OCI-LY1 (cell line): ENCODE measurements around the gene SLC35F3.

Experiments
- H2AFZ ChIP-seq: fragments of 200-600 bp; sonication (generic), shearing (Covaris generic); 2 replicates; pipeline ENCODE4 v1.6.0; 2014; ENCODE audit warnings: antibody characterized with exemption, mild to moderate bottlenecking, low read length
- H3F3A ChIP-seq: fragments of 200-600 bp; sonication (generic), shearing (Covaris generic); 2 replicates; pipeline ENCODE4 v1.6.0; 2014; ENCODE audit warnings: mild to moderate bottlenecking, antibody characterized with exemption, low read length, moderate library complexity; ENCODE audit not compliant: insufficient read depth
- H3K27ac ChIP-seq: fragments of 200-600 bp; sonication (generic); 2 replicates; pipeline ENCODE4 v1.5.1; 2014; ENCODE audit warnings: low read length, mixed run types, mild to moderate bottlenecking, low read depth; ENCODE audit not compliant: poor library complexity, severe bottlenecking
- H3K27me3 ChIP-seq: fragments of 200-600 bp; sonication (generic); 2 replicates; pipeline ENCODE4 v1.6.0; 2014; ENCODE audit warnings: antibody characterized with exemption, mild to moderate bottlenecking, low read length, moderate library complexity; ENCODE audit not compliant: insufficient read depth
- H3K36me3 ChIP-seq: fragments of 200-600 bp; sonication (generic); 2 replicates; pipeline ENCODE4 v1.6.1; 2014; ENCODE audit warnings: mild to moderate bottlenecking, antibody characterized with exemption, low read length, moderate library complexity, mixed read lengths; ENCODE audit not compliant: insufficient read depth
- H3K4me1 ChIP-seq: fragments of 200-600 bp; sonication (generic); 2 replicates; pipeline ENCODE4 v1.5.1; 2014; ENCODE audit warnings: mild to moderate bottlenecking, low read length, moderate library complexity; ENCODE audit not compliant: insufficient read depth, severe bottlenecking
- H3K4me2 ChIP-seq: fragments of 200-600 bp; sonication (generic), shearing (Covaris generic); 2 replicates; pipeline ENCODE4 v1.6.1; 2014; ENCODE audit warnings: low read length
- H3K4me3 ChIP-seq: fragments of 200-600 bp; sonication (generic); 2 replicates; pipeline ENCODE4 v1.5.1; 2014; ENCODE audit warnings: low read length, low read depth, mild to moderate bottlenecking, mixed read lengths; ENCODE audit not compliant: poor library complexity, severe bottlenecking
- H3K79me2 ChIP-seq: fragments of 200-600 bp; shearing (Covaris generic); 2 replicates; pipeline ENCODE4 v1.6.1; 2016; ENCODE audit warnings: mixed run types, low read length, mixed read lengths; ENCODE audit not compliant: insufficient read depth
- H3K9ac ChIP-seq: fragments of 200-600 bp; sonication (generic), shearing (Covaris generic); 2 replicates; pipeline ENCODE4 v1.6.1; 2014; ENCODE audit warnings: mild to moderate bottlenecking, low read length, mixed read lengths
- H3K9me2 ChIP-seq: fragments of 200-600 bp; sonication (generic), shearing (Covaris generic); 2 replicates; pipeline ENCODE4 v1.6.1; 2014; ENCODE audit warnings: low read depth, mild to moderate bottlenecking, low read length, mixed read lengths
- H3K9me3 ChIP-seq: fragments of 200-600 bp; shearing (Covaris generic); 2 replicates; pipeline ENCODE4 v1.6.1; 2014; ENCODE audit warnings: low read length, mixed read lengths
- H4K20me1 ChIP-seq: fragments of 200-600 bp; sonication (generic), shearing (Covaris generic); 2 replicates; pipeline ENCODE4 v1.6.0; 2016; ENCODE audit warnings: mild to moderate bottlenecking, low read length; ENCODE audit not compliant: insufficient read depth
- CTCF ChIP-seq: fragments of 200-600 bp; sonication (generic), shearing (Covaris generic); IDR thresholded peaks from 2 replicates; pipeline ENCODE4 v1.5.1; 2017; ENCODE audit warnings: mild to moderate bottlenecking, antibody characterized with exemption, low read length, moderate library complexity, mixed read lengths
- EZH2 ChIP-seq: fragments of 200-600 bp; sonication (generic), shearing (Covaris generic); IDR thresholded peaks from 2 replicates; pipeline ENCODE4 v1.8.0; 2017; ENCODE audit warnings: borderline replicate concordance, mixed run types, mild to moderate bottlenecking, antibody characterized with exemption, low read length, moderate library complexity, mixed read lengths

The SLC35F3 gene

GRCh38 chr1:234262007-234262753 lies 357.7 kb downstream of the SLC35F3 start:
- TF ChIP-seq CTCF (no peak), EZH2 (no peak)
- Histone ChIP-seq H3K9me3 (no peaks in the 10 kb centered on the region), H3K9ac (no peak overlapping the region), H3F3A (no peaks in the 10 kb centered on the region), H4K20me1 (no peaks in the 10 kb centered on the region), H3K9me2 (no peaks in the 10 kb centered on the region), H3K27ac (no peak overlapping the region), H3K79me2 (no peaks in the 10 kb centered on the region), H3K4me1 (no peaks in the 10 kb centered on the region), H3K27me3 (peaks cover 6% of the 10 kb centered on the region; the same call in 1 of the 2 replicates), H3K36me3 (no peaks in the 10 kb centered on the region), H3K4me3 (no peak overlapping the region), H2AFZ (no peak overlapping the region), H3K4me2 (no peak overlapping the region)

GRCh38 chr1:234262754-234263105 lies 358.3 kb downstream of the SLC35F3 start:
- Histone ChIP-seq H3K27me3 (peaks cover 6% of the 10 kb centered on the region; the same call in 1 of the 2 replicates), H3K4me1 (no peaks in the 10 kb centered on the region)

GRCh38 chr1:234264832-234265231 lies 360.4 kb downstream of the SLC35F3 start:
- Histone ChIP-seq H3K9me2 (no peaks in the 10 kb centered on the region), H3K4me3 (no peak overlapping the region), H4K20me1 (no peaks in the 10 kb centered on the region), H3K4me1 (no peaks in the 10 kb centered on the region), H3K79me2 (no peaks in the 10 kb centered on the region), H3K9me3 (no peaks in the 10 kb centered on the region), H3K27me3 (peaks cover 6% of the 10 kb centered on the region; the same call in 1 of the 2 replicates), H3F3A (no peaks in the 10 kb centered on the region), H3K36me3 (no peaks in the 10 kb centered on the region), H3K27ac (no peak overlapping the region), H2AFZ (no peak overlapping the region), H3K9ac (no peak overlapping the region), H3K4me2 (no peak overlapping the region)
- TF ChIP-seq EZH2 (no peak), CTCF (no peak)

More at GRCh38 chr1:234262754-234263105, 358.3 kb downstream of the SLC35F3 start:
- Histone ChIP-seq H3K79me2 (no peaks in the 10 kb centered on the region), H3K27ac (no peak overlapping the region), H3K4me2 (no peak overlapping the region), H3K9me2 (no peaks in the 10 kb centered on the region), H2AFZ (no peak overlapping the region), H3F3A (no peaks in the 10 kb centered on the region), H3K36me3 (no peaks in the 10 kb centered on the region), H3K9me3 (no peaks in the 10 kb centered on the region), H3K4me3 (no peak overlapping the region), H4K20me1 (no peaks in the 10 kb centered on the region), H3K9ac (no peak overlapping the region)
- TF ChIP-seq EZH2: no peak

GRCh38 chr1:234265321-234265720 lies 360.8 kb downstream of the SLC35F3 start:
- no peaks in the 10 kb centered on the region for H3F3A ChIP-seq
- no peaks in the 10 kb centered on the region for H4K20me1 ChIP-seq
- no peak for TF ChIP-seq EZH2
- TF ChIP-seq CTCF: no peak

More at GRCh38 chr1:234265321-234265720, 360.8 kb downstream of the SLC35F3 start:
- no peaks in the 10 kb centered on the region for H3K9me3 ChIP-seq
- no peaks in the 10 kb centered on the region for H3K36me3 ChIP-seq
- no peak overlapping the region for H3K27ac ChIP-seq
- no peak overlapping the region for H3K9ac ChIP-seq
- H3K4me2 ChIP-seq: no peak overlapping the region
- no peaks in the 10 kb centered on the region for H3K4me1 ChIP-seq
- H3K9me2 ChIP-seq: no peaks in the 10 kb centered on the region
- peaks cover 6% of the 10 kb centered on the region; the same call in 1 of the 2 replicates for H3K27me3 ChIP-seq
- H3K79me2 ChIP-seq: no peaks in the 10 kb centered on the region
- no peak overlapping the region for H2AFZ ChIP-seq
- H3K4me3 ChIP-seq: no peak overlapping the region
